Measurements from ENCODE around the gene CTSH. TPM values are rescaled to one million over a fixed set of nuclear protein-coding genes. Genes with fewer than 3 reads are reported as not detected.
"Not testable (repeated sequence)": the region's sequence is repeated elsewhere in the genome, so short reads cannot be mapped to it uniquely, and the experiment has no call there.

CTSH gene
- total and polyA plus RNA-seq, 3 donors from 2014 or later = 44.3 to 152 (median 45.6) TPM

DNA sequence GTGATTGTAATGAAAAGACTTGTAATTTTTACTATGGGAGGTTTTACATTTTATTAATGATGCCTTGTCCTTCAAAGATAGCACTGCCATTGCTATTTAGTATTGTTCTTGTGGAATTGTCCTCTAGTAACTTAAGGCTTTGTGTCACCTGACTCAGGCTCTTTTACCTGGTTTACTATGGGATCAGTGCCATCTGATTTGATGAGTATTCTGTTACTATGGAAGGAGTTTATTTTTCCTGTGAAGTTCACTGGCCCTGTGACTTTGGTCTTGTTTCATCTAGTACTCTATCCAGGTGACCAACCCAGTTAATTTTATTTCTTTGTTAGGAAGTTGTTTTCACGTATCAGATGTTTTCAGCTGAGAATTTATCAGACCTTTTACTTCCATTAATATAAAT is 63.2 kb downstream of the CTSH start:
- WGBS, 2 donors = 67 to 79% methylated on average over 1 of the region's 1 CpG
- Histone ChIP-seq H3K4me3 (no peak overlapping the region), H3K9me3 (no peaks in the 10 kb centered on the region), H3K36me3 (ENCODE audit: low read depth, missing control alignments) (no peaks in the 10 kb centered on the region), H3K27me3 (no peaks in the 10 kb centered on the region), H3K4me1 (peaks cover 34% of the 10 kb centered on the region), H3K27ac (no peak overlapping the region)
- no peak for DNase-seq
- TF ChIP-seq CTCF (IDR thresholded peaks at IDR 0.05) = no peak
- TF ChIP-seq POLR2A (IDR thresholded peaks at IDR 0.05) = no peak
- intact Hi-C loops (cut with DNase I; ENCODE audit: low total_unique reads) = no loop called here

DNA sequence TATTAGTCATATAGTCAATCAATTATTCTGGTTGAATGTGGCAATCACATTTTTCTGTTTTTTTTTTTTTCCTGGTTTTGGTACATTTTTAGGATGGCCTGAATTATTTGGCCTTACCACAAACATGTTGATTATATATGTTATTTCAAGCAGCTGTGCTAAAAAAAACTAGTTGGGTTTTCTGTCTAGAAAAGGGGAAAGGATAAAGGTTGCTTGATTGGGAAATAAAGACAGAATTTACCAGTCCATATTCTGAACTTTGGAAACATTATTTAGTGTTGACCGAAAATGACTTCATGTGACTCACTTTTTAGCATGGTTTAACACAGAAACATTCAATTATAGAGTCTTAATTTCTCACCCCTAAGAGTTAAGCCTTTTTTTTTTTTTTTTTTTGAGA is 64.0 kb downstream of the CTSH start:
- DNase-seq = no peak
- no peaks in the 10 kb centered on the region for H3K36me3 ChIP-seq (ENCODE audit: low read depth, missing control alignments)
- TF ChIP-seq CTCF (IDR thresholded peaks at IDR 0.05) (no peak), POLR2A (IDR thresholded peaks at IDR 0.05) (no peak)
- H3K4me1 ChIP-seq = peaks cover 43% of the 10 kb centered on the region
- no peaks in the 10 kb centered on the region for H3K9me3 ChIP-seq
- H3K27me3 ChIP-seq = no peaks in the 10 kb centered on the region
- no peak overlapping the region for H3K4me3 ChIP-seq
- intact Hi-C loops (cut with DNase I; ENCODE audit: low total_unique reads) = no loop called here
- no peak overlapping the region for H3K27ac ChIP-seq
- WGBS, 2 donors = 84 to 97% methylated on average over 1 of the region's 1 CpG

DNA sequence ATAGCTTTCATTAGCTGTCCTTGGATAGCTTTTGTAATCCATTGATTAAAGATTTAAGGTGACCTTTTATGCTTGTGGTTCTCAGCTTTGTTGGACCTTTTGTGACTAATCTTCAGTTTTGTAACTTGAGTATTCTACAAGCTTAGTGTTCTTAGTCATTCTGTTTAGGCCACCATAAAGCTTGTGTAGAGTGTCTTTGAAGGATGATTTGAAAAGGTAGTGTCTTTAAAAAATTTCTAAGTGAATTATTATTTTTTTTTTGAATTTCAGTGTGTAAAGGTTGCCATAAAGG is 64.7 kb downstream of the CTSH start:
- H3K27ac ChIP-seq = peak overlapping the region in 1 of 2 donors; percentile 42
- H3K9me3 ChIP-seq = no peaks in the 10 kb centered on the region
- no peaks in the 10 kb centered on the region for H3K27me3 ChIP-seq
- peaks cover 48% of the 10 kb centered on the region for H3K4me1 ChIP-seq
- no peak for DNase-seq
- no peak overlapping the region for H3K4me3 ChIP-seq
- H3K36me3 ChIP-seq (ENCODE audit: low read depth, missing control alignments) = no peaks in the 10 kb centered on the region
- intact Hi-C loops (cut with DNase I; ENCODE audit: low total_unique reads) = no loop called here
- TF ChIP-seq CTCF (IDR thresholded peaks at IDR 0.05) (no peak), POLR2A (IDR thresholded peaks at IDR 0.05) (no peak)

DNA sequence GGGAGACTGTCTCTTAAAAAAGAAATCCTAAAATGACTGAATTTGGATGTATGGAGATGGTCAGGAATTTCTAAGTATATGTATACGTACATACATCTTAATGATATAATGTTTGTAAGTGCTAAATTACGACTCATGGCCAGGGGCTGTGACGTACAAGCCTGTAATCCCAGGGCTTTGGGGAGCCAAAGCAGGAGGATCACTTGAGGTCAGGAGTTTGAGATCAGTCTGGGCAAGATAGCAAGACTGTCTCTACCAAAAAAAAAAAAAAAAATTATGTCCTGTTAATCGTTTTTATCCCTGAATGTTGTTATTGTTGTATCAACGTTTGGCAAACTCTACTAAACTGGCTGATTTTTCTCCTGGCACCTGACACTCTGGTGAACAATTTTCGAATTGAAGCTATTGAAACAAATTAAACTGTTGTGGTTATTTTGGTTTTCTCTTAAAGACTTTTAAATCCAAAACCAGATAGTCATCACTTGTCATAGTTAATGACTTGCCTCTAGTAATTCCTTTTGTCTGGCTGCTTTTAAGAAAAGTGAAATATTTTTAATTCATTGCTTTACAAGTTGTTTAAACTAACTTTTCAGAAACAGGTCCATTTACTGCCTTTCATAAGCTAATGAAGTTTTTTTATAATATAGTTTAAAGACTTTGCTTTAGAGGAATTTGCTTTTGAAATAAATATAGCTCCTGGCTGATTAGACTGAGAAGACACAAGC is 65.2 kb downstream of the CTSH start:
- intact Hi-C loops (cut with DNase I; ENCODE audit: low total_unique reads) = no loop called here
- H3K36me3 ChIP-seq (ENCODE audit: low read depth, missing control alignments) = no peaks in the 10 kb centered on the region
- no peaks in the 10 kb centered on the region for H3K9me3 ChIP-seq
- peak overlapping the region in 1 of 2 donors; percentile 42 for H3K27ac ChIP-seq
- peaks cover 52% of the 10 kb centered on the region for H3K4me1 ChIP-seq
- TF ChIP-seq POLR2A (IDR thresholded peaks at IDR 0.05) (no peak), CTCF (IDR thresholded peaks at IDR 0.05) (no peak)
- no peak overlapping the region for H3K4me3 ChIP-seq
- WGBS, 2 donors = 25 to 35% methylated on average over 6 of the region's 6 CpGs
- H3K27me3 ChIP-seq = no peaks in the 10 kb centered on the region
- DNase-seq = no peak

DNA sequence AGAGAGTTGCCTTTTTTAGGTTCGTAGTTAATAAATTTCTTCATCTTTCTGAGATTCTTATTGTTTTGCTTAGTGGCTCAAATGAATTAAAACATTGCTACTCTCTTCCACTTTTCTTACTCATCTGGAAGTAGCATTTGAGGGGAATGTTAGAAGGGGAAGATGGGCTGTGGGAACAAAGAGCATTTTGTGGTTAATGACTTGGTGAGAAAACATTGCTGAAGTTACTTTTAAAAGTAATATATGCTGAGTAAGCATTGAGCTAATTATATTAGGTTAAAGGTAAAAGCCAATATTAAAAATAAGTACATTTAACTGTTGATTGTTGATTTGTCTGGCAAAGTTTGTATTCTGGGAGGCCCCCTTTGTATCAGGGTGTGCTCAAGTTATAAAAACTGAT is 66.5 kb downstream of the CTSH start:
- TF ChIP-seq CTCF (IDR thresholded peaks at IDR 0.05) = no peak
- TF ChIP-seq POLR2A (IDR thresholded peaks at IDR 0.05) = no peak
- no peak for DNase-seq
- intact Hi-C loops (cut with DNase I; ENCODE audit: low total_unique reads) = no loop called here
- Histone ChIP-seq H3K36me3 (ENCODE audit: low read depth, missing control alignments) (no peaks in the 10 kb centered on the region), H3K4me3 (no peak overlapping the region), H3K9me3 (no peaks in the 10 kb centered on the region), H3K4me1 (peaks cover 52% of the 10 kb centered on the region), H3K27ac (no peak overlapping the region), H3K27me3 (no peaks in the 10 kb centered on the region)
- WGBS, 2 donors = 8 to 17% methylated on average over 1 of the region's 1 CpG

DNA sequence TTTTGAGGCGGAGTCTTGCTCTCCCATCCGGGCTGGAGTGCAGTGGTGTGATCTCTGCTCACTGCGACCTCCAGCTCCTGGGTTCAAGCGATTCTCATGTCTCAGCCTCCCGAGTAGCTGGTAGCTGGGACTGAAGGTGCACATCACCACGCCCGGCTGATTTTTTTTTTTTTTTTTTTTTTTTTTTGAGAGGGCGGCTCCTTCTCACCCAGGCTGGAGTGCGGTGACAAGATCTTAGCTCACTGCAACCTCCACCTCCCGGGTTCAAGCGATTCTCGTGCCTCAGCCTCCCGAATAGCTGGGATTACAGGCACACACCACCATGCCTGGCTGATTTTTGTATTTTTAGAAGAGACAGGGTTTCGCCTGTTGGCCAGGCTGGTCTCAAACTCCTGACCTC is 67.9 kb downstream of the CTSH start:
- H3K36me3 ChIP-seq (ENCODE audit: low read depth, missing control alignments); H3K27me3 ChIP-seq; H3K4me3 ChIP-seq; H3K9me3 ChIP-seq; intact Hi-C loops (cut with DNase I; ENCODE audit: low total_unique reads); DNase-seq: not testable (repeated sequence)
- 40 to 42% methylated on average over 14 of the region's 14 CpGs for whole genome bisulfite sequencing, 2 donors
- peak overlapping the region; percentile 12 to 100 for H3K27ac ChIP-seq
- peaks cover 52% of the 10 kb centered on the region for H3K4me1 ChIP-seq
